K562 (cell line): ENCODE data around the gene KARS1. TPM values are rescaled to one million over a fixed set of nuclear protein-coding genes. Genes with fewer than 3 reads are reported as not detected.

Experiments used
- BCLAF1 ChIP-seq, 2 experiments: fragments of 450-650 bp in 1 of 2; IDR thresholded peaks; 2 replicates each; pipeline ENCODE4 v1.6.1; 2011 to 2017; ENCODE audit warnings: low read depth in 2 of 2, antibody characterized with exemption in 1 of 2, borderline replicate concordance in 1 of 2, low read length in 1 of 2, mild to moderate bottlenecking in 1 of 2, mixed read lengths in 1 of 2; ENCODE audit not compliant: control insufficient read depth in 1 of 2
- CGGBP1 ChIP-seq: fragments of 250-450 bp; sonication (Bioruptor Pico); IDR thresholded peaks from 2 replicates; pipeline ENCODE4 v1.9.0; 2021; ENCODE audit warnings: mild to moderate bottlenecking
- GATAD2A ChIP-seq: fragments of 450-650 bp; IDR thresholded peaks from 2 replicates; pipeline ENCODE4 v1.6.1; 2017
- HCFC1 ChIP-seq: IDR thresholded peaks from 2 replicates; pipeline ENCODE4 v1.6.1; 2012; ENCODE audit warnings: low read depth, low read length, improper control_type of control experiment
- HDGF ChIP-seq: fragments of 450-650 bp; IDR thresholded peaks from 2 replicates; pipeline ENCODE4 v1.6.1; 2016
- HOXB6 ChIP-seq: fragments of 250-450 bp; sonication (Bioruptor Pico); IDR thresholded peaks from 2 replicates; pipeline ENCODE4 v1.5.1; 2022; ENCODE audit warnings: mild to moderate bottlenecking, borderline replicate concordance
- IFI16 ChIP-seq: fragments of 250-450 bp; sonication (Bioruptor Pico); IDR thresholded peaks from 2 replicates; pipeline ENCODE4 v2.1.2; 2022; ENCODE audit warnings: mild to moderate bottlenecking, inconsistent platforms
- NCOA4 ChIP-seq: fragments of 450-650 bp; IDR thresholded peaks from 2 replicates; pipeline ENCODE4 v1.6.1; 2018; ENCODE audit warnings: mild to moderate bottlenecking; ENCODE audit not compliant: partially characterized antibody
- POLR2G ChIP-seq: fragments of 200-400 bp; formaldehyde crosslinking; IDR thresholded peaks from 2 replicates; pipeline ENCODE4 v1.6.1; 2017; ENCODE audit warnings: low read depth, mild to moderate bottlenecking, antibody characterized with exemption, low read length, moderate library complexity
- RAD51 ChIP-seq: fragments of 450-650 bp; IDR thresholded peaks from 2 replicates; pipeline ENCODE4 v1.7.1; 2016; ENCODE audit warnings: low read depth, mild to moderate bottlenecking, borderline replicate concordance
- SMAD4 ChIP-seq: fragments of 250-450 bp; sonication (Bioruptor Pico); conservative IDR thresholded peaks from 2 replicates; pipeline ENCODE4 v1.8.0; 2021; ENCODE audit warnings: inconsistent platforms, mild to moderate bottlenecking, moderate library complexity
- SOX6 ChIP-seq: fragments of 450-650 bp; IDR thresholded peaks from 2 replicates; pipeline ENCODE4 v1.6.1; 2014; ENCODE audit warnings: mild to moderate bottlenecking
- SRSF7 ChIP-seq: fragments of 200-400 bp; formaldehyde crosslinking; optimal IDR thresholded peaks from 2 replicates; pipeline ENCODE3; 2017; ENCODE audit warnings: mild to moderate bottlenecking, low read depth, low read length
- TCF3 ChIP-seq: sonication (generic); formaldehyde crosslinking; IDR thresholded peaks from 2 replicates; pipeline ENCODE4 v1.4.0; 2020; ENCODE audit warnings: mild to moderate bottlenecking, missing genetic modification reagents
- ZNF318 ChIP-seq, 2 experiments: fragments of 450-650 bp; IDR thresholded peaks; 2 replicates each; pipeline ENCODE4 v1.6.1; 2016; ENCODE audit warnings: mild to moderate bottlenecking in 2 of 2, borderline replicate concordance in 1 of 2, low read depth in 1 of 2, moderate library complexity in 1 of 2
- ZNF398 ChIP-seq: fragments of 250-450 bp; sonication (Bioruptor Pico); IDR thresholded peaks from 2 replicates; pipeline ENCODE4 v1.8.0; 2021; ENCODE audit warnings: moderate library complexity, mild to moderate bottlenecking, inconsistent platforms
- polyA plus RNA-seq, 8 experiments: library from polyadenylated mRNA; depleted of rRNA in 4 of 8; stranded (reverse) in 5 of 8; unstranded in 3 of 8; fragments of >200 nt; fragmentation: Nextera tagmentation in 2 of 8; fragmentation: Illumina TruSeq in 1 of 8; extraction: Ambion mirVana in 2 of 8; extraction: Trizol in 1 of 8; gene quantifications; 2 replicates each; pipeline versions ENCODE4 v1.2.1 to v1.2.3, GENCODE V29; 2011 to 2014; ENCODE audit warnings: inconsistent platforms in 1 of 8, missing spikeins in 1 of 8
- total RNA-seq, 7 experiments: library from RNA; depleted of rRNA in 6 of 7; stranded (reverse); fragments of >200 nt in 6 of 7; fragmentation: Illumina TruSeq in 2 of 7; extraction: Trizol in 2 of 7; gene quantifications; 2 replicates each; pipeline versions ENCODE4 v1.2.1 to v1.2.3, GENCODE V29; 2011 to 2021; ENCODE audit warnings: low replicate concordance in 1 of 7

Gene KARS1
- total and polyA plus RNA-seq, 9 of the 15 experiments (the other 6 are each of a cell fraction or from before 2014, with no cell fraction given), result 223 to 386 (median 304) TPM

- TF ChIP-seq ZNF318 (IDR thresholded peaks at IDR 0.05; ENCODE audit: borderline replicate concordance in 1 of 2, low read depth in 1 of 2) (no peak), SOX6 (peak; percentile 71), IFI16 (CRISPR knock-in tag) (no peak), SMAD4 (CRISPR knock-in tag) (peak; percentile 39; the same call in 1 of the 2 replicates), GATAD2A (peak; percentile 78; the same call in 1 of the 2 replicates), SRSF7 (no peak), BCLAF1 (IDR thresholded peaks at IDR 0.05; ENCODE audit: borderline replicate concordance in 1 of 2, control insufficient read depth in 1 of 2, low read depth in 2 of 2, low read length in 1 of 2) (no peak), RAD51 (no peak), POLR2G (no peak), HDGF (no peak), HCFC1 (no peak), HOXB6 (no peak), CGGBP1 (CRISPR knock-in tag) (no peak), NCOA4 (no peak), ZNF398 (CRISPR knock-in tag) (no peak), TCF3 (CRISPR knock-in tag) (peak; percentile 91)
Measured at GRCh38 chr16:75621170-75621477, 26.3 kb downstream of the KARS1 start (continued).
